B cell (primary cell): Measurements from ENCODE around the gene SLC18A3. TPM values are rescaled to one million over a fixed set of nuclear protein-coding genes. Genes with fewer than 3 reads are reported as not detected.

Experiments
- ATAC-seq: fragments of 200-7000 bp; cut with Tn5 transposase; one replicate; pipeline ENCODE4 v1.10.0; 2021; ENCODE audit warnings: low read depth, mild to moderate bottlenecking, moderate number of reproducible peaks, moderate library complexity
- CTCF ChIA-PET: fragments of 350-600 bp; sonication (Branson Sonifier 250); formaldehyde crosslinking; loops from one replicate; lab custom pipeline; 2021; ENCODE audit warnings: antibody characterized with exemption, inconsistent platforms; lab: Charles Lee
- POLR2A ChIA-PET: fragments of 350-600 bp; sonication (Branson Sonifier 250); formaldehyde crosslinking; loops from one replicate; lab custom pipeline; 2021; ENCODE audit warnings: antibody characterized with exemption; lab: Charles Lee
- DNase-seq: peaks from one replicate; pipeline ENCODE4 v3.0.0; 2013
- H2AFZ ChIP-seq: 2 replicates; pipeline ENCODE4 v1.6.1; 2012; ENCODE audit warnings: mild to moderate bottlenecking, low read depth, low read length; ENCODE audit not compliant: insufficient read depth, poor library complexity, severe bottlenecking
- H3K27ac ChIP-seq, 2 donors: 1 replicate in 1 of 2; 2 replicates in 1 of 2; pipeline ENCODE4 v1.5.1; 2012 to 2013; ENCODE audit warnings: low read length in 2 of 2, mild to moderate bottlenecking in 2 of 2, moderate library complexity in 1 of 2
- H3K27me3 ChIP-seq, 4 experiments: fragments of 200-600 bp in 1 of 4; sonication (generic) in 1 of 4; replicated peaks in 1 of 4; 1 replicate in 2 of 4; 2 replicates in 2 of 4; pipeline versions ENCODE4 v1.6.1 to v1.7.0; 2013 to 2016; ENCODE audit warnings: low read length in 3 of 4, mild to moderate bottlenecking in 2 of 4, mixed read lengths in 1 of 4, moderate library complexity in 1 of 4; ENCODE audit not compliant: insufficient read depth in 4 of 4, control insufficient read depth in 3 of 4; ENCODE audit errors: control extremely low read depth in 1 of 4
- H3K36me3 ChIP-seq, 2 experiments: replicated peaks in 1 of 2; 1 replicate in 1 of 2; 2 replicates in 1 of 2; pipeline versions ENCODE4 v1.6.1 to v1.7.1; 2013; ENCODE audit warnings: low read length in 1 of 2; ENCODE audit not compliant: insufficient read depth in 2 of 2, control insufficient read depth in 1 of 2; ENCODE audit errors: control extremely low read depth in 1 of 2, extremely low read depth in 1 of 2
- H3K4me1 ChIP-seq, 2 donors: fragments of 200-600 bp in 1 of 2; sonication (generic) in 1 of 2; 1 replicate in 1 of 2; 2 replicates in 1 of 2; pipeline versions ENCODE4 v1.5.1 to v1.6.1; 2013 to 2017; ENCODE audit warnings: low read length in 2 of 2; ENCODE audit not compliant: control insufficient read depth in 2 of 2, insufficient read depth in 2 of 2
- H3K4me2 ChIP-seq: replicated peaks from 2 replicates; pipeline ENCODE3; 2012; ENCODE audit warnings: mild to moderate bottlenecking, low read depth, low read length; ENCODE audit not compliant: poor library complexity, severe bottlenecking
- H3K4me3 ChIP-seq, 5 experiments: fragments of 200-600 bp in 1 of 5; sonication (generic) in 1 of 5; 1 replicate in 3 of 5; 2 replicates in 2 of 5; pipeline versions ENCODE4 v1.5.1 to v1.7.0; 2011 to 2016; ENCODE audit warnings: low read length in 4 of 5, mild to moderate bottlenecking in 4 of 5, low read depth in 2 of 5, control low read depth in 1 of 5, moderate library complexity in 1 of 5; ENCODE audit not compliant: insufficient read depth in 1 of 5; ENCODE audit errors: control extremely low read depth in 1 of 5, extremely low read depth in 1 of 5
- H3K79me2 ChIP-seq: fragments of 200-600 bp; sonication (generic); one replicate; pipeline ENCODE4 v1.6.0; 2016; ENCODE audit warnings: low read length; ENCODE audit not compliant: control insufficient read depth, insufficient read depth
- H3K9ac ChIP-seq: fragments of 200-600 bp; sonication (generic); 2 replicates; pipeline ENCODE4 v1.6.1; 2017; ENCODE audit warnings: mild to moderate bottlenecking, low read length, moderate library complexity
- H3K9me3 ChIP-seq, 3 donors: one replicate each; pipeline versions ENCODE4 v1.6.1 to v1.7.1; 2013; ENCODE audit warnings: low read length in 2 of 3; ENCODE audit not compliant: control insufficient read depth in 2 of 3, insufficient read depth in 1 of 3; ENCODE audit errors: control extremely low read depth in 1 of 3
- H4K20me1 ChIP-seq: 2 replicates; pipeline ENCODE4 v1.6.0; 2012; ENCODE audit warnings: mild to moderate bottlenecking, low read length; ENCODE audit not compliant: insufficient read depth, control insufficient read depth, poor library complexity, severe bottlenecking
- H3K27ac Mint-ChIP-seq: one replicate; pipeline ENCODE4 v1.8.0; 2021; ENCODE audit warnings: mixed read lengths
- H3K27me3 Mint-ChIP-seq: one replicate; pipeline ENCODE4 v1.8.0; 2021; ENCODE audit warnings: mixed read lengths
- H3K4me1 Mint-ChIP-seq: one replicate; pipeline ENCODE4 v1.8.0; 2021; ENCODE audit warnings: mixed read lengths
- H3K4me3 Mint-ChIP-seq: one replicate; pipeline ENCODE4 v1.8.0; 2021; ENCODE audit warnings: mixed read lengths
- H3K9me3 Mint-ChIP-seq: one replicate; pipeline ENCODE4 v1.8.0; 2022; ENCODE audit warnings: mixed read lengths; ENCODE audit not compliant: insufficient read depth
- EZH2 ChIP-seq: IDR thresholded peaks from 2 replicates; pipeline ENCODE4 v1.6.1; 2012; ENCODE audit warnings: borderline replicate concordance, low read depth, mild to moderate bottlenecking, moderate library complexity, low read length; ENCODE audit not compliant: insufficient read depth, poor library complexity, severe bottlenecking
- WGBS: methylation state at CpG from one replicate; pipeline ENCODE4 v1.1.5; 2013; ENCODE audit warnings: missing lambda C conversion rate; ENCODE audit not compliant: insufficient coverage; 5-methylcytosine and 5-hydroxymethylcytosine counted together
- intact Hi-C: fragments of 100-400 bp; cut with micrococcal nuclease; formaldehyde crosslinking; loops from one replicate; pipeline ENCODE4 v1.10.0; 2022
- polyA plus RNA-seq: library from polyadenylated mRNA; depleted of rRNA; stranded (reverse); fragments of >200 nt; gene quantifications from 2 replicates; pipeline ENCODE4 v1.2.3, GENCODE V29; 2012
- total RNA-seq, 2 donors: library from RNA; stranded (reverse); fragments of 120-200 nt in 1 of 2; gene quantifications; 1 replicate in 1 of 2; 2 replicates in 1 of 2; pipeline versions ENCODE4 v1.2.3 to v1.2.4, GENCODE V29; 2013 to 2022
- TF ChIP-seq, protein P1 (sequence below): fragments of 200-600 bp; IDR thresholded peaks from one replicate; pipeline ENCODE4 v1.8.0; 2022; ENCODE audit warnings: antibody characterized with exemption, mild to moderate bottlenecking

The SLC18A3 gene
- total and polyA plus RNA-seq, 2 donors (not counting 1 experiment from before 2014, with no cell fraction given), result not detected

- DNase-seq (no peak), ATAC-seq (no peak)
- Histone ChIP-seq H2AFZ (no peak overlapping the region), H4K20me1 (no peaks in the 10 kb centered on the region), H3K27me3 (peaks cover 0 to 5% (median 1%) of the 10 kb centered on the region in 4 experiments), H3K27ac (no peak overlapping the region), H3K9ac (no peak overlapping the region), H3K4me3 (no peak overlapping the region), H3K9me3 (no peaks in the 10 kb centered on the region), H3K79me2 (no peaks in the 10 kb centered on the region), H3K36me3 (no peaks in the 10 kb centered on the region), H3K4me1 (peaks cover 0 to 2% of the 10 kb centered on the region in 2 donors), H3K4me2 (no peak overlapping the region)
- TF ChIP-seq, protein P1, sequence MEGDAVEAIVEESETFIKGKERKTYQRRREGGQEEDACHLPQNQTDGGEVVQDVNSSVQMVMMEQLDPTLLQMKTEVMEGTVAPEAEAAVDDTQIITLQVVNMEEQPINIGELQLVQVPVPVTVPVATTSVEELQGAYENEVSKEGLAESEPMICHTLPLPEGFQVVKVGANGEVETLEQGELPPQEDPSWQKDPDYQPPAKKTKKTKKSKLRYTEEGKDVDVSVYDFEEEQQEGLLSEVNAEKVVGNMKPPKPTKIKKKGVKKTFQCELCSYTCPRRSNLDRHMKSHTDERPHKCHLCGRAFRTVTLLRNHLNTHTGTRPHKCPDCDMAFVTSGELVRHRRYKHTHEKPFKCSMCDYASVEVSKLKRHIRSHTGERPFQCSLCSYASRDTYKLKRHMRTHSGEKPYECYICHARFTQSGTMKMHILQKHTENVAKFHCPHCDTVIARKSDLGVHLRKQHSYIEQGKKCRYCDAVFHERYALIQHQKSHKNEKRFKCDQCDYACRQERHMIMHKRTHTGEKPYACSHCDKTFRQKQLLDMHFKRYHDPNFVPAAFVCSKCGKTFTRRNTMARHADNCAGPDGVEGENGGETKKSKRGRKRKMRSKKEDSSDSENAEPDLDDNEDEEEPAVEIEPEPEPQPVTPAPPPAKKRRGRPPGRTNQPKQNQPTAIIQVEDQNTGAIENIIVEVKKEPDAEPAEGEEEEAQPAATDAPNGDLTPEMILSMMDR, result no peak
- no peak for TF ChIP-seq EZH2
- Mint-ChIP-seq H3K27ac (no peak overlapping the region), H3K4me3 (no peak overlapping the region), H3K27me3 (peaks cover 27% of the 10 kb centered on the region), H3K9me3 (no peaks in the 10 kb centered on the region), H3K4me1 (peaks cover 3% of the 10 kb centered on the region)
- intact Hi-C loops, result no loop called here
- POLR2A ChIA-PET, result no interaction called here
- CTCF ChIA-PET, result interaction anchor here (1.3 kb wide), 1 partner anchor 9 kb away, joined by 4 read pairs; no protein-coding TSS in a partner anchor
- 84% methylated on average over 3 of the region's 3 CpGs for WGBS
These were observed 13.3 kb upstream of the SLC18A3 start for GRCh38 chr10:49596836-49597235.

GRCh38 chr10:49597426-49598163, 12.5 kb upstream of the SLC18A3 start:
- WGBS, result 92% methylated on average over 7 of the region's 11 CpGs
- H2AFZ ChIP-seq, result no peak overlapping the region
- no peak overlapping the region for H3K27ac ChIP-seq
- ChIA-PET CTCF (no interaction called here), POLR2A (no interaction called here)
- H3K79me2 ChIP-seq, result no peaks in the 10 kb centered on the region
- no peak overlapping the region for H3K27ac Mint-ChIP-seq
- H3K4me2 ChIP-seq, result no peak overlapping the region
- H3K27me3 Mint-ChIP-seq, result peaks cover 34% of the 10 kb centered on the region
- H3K27me3 ChIP-seq, result peaks cover 0 to 3% (median under 1%) of the 10 kb centered on the region in 4 experiments
- H3K9ac ChIP-seq, result no peak overlapping the region
- H4K20me1 ChIP-seq, result no peaks in the 10 kb centered on the region
- intact Hi-C loops, result no loop called here
- H3K9me3 Mint-ChIP-seq, result no peaks in the 10 kb centered on the region
- no peaks in the 10 kb centered on the region for H3K36me3 ChIP-seq
- peaks cover 0 to 2% of the 10 kb centered on the region in 2 donors for H3K4me1 ChIP-seq
- H3K4me1 Mint-ChIP-seq, result peaks cover 3% of the 10 kb centered on the region
- H3K4me3 ChIP-seq, result no peak overlapping the region
- no peaks in the 10 kb centered on the region for H3K9me3 ChIP-seq
- DNase-seq (no peak), ATAC-seq (no peak)
- no peak overlapping the region for H3K4me3 Mint-ChIP-seq
- TF ChIP-seq EZH2, result no peak
- TF ChIP-seq, protein P1, result no peak
